Pancreas (tissue), 10 donors: ENCODE results near the gene GPR89B. TPM values are rescaled to one million over a fixed set of nuclear protein-coding genes. Genes with fewer than 3 reads are reported as not detected.

Experiments
- ATAC-seq, 4 donors: fragments of 200-7000 bp; cut with Tn5 transposase; one replicate each; pipeline versions ENCODE4 v1.8.0 to v1.9.1; 2020; ENCODE audit warnings: mild to moderate bottlenecking in 4 of 4, moderate library complexity in 4 of 4
- DNase-seq, 6 donors: peaks; one replicate each; pipeline ENCODE4 v3.0.0-alpha.2; 2020
- FAIRE-seq: peaks from 2 replicates; lab custom pipeline; 2012; peaks lifted over from hg19 to GRCh38; lab: Jason Lieb, UNC
- H3K27ac ChIP-seq, 4 donors: fragments of 200-600 bp; sonication (generic); 1 replicate in 3 of 4; 2 replicates in 1 of 4; pipeline versions ENCODE4 v1.5.0 to v1.8.0; 2020
- H3K27me3 ChIP-seq, 4 donors: fragments of 200-600 bp; one replicate each; pipeline ENCODE4 v1.8.0; 2021
- H3K36me3 ChIP-seq, 3 donors: fragments of 200-600 bp; sonication (generic) in 1 of 3; one replicate each; pipeline versions ENCODE4 v1.5.0 to v1.8.0; 2020 to 2021
- H3K4me1 ChIP-seq, 3 donors: fragments of 200-600 bp; one replicate each; pipeline ENCODE4 v1.8.0; 2021
- H3K4me3 ChIP-seq, 4 donors: fragments of 200-600 bp; sonication (generic) in 2 of 4; one replicate each; pipeline versions ENCODE4 v1.5.0 to v1.8.0; 2020 to 2021
- H3K9me3 ChIP-seq, 4 donors: fragments of 200-600 bp; one replicate each; pipeline ENCODE4 v1.8.0; 2021
- CTCF ChIP-seq, 4 donors: fragments of 200-600 bp; sonication (generic) in 3 of 4; IDR thresholded peaks; one replicate each; pipeline versions ENCODE4 v1.5.0 to v1.8.0; 2021; ENCODE audit warnings: antibody characterized with exemption in 4 of 4
- WGBS, 2 donors: extraction: QIAGEN DNeasy Blood & Tissue Kit; methylation state at CpG; one replicate each; pipeline ENCODE4 v1.1.7; 2013; 5-methylcytosine and 5-hydroxymethylcytosine counted together
- intact Hi-C, 3 donors: fragments of 100-400 bp; cut with DNase I; formaldehyde crosslinking; loops; one replicate each; pipeline versions ENCODE4 v1.11.1 to v1.14.2; 2022
- polyA plus RNA-seq, 2 donors: library from polyadenylated mRNA; stranded (reverse); fragments of 200-250 nt; gene quantifications; one replicate each; pipeline ENCODE4 v1.2.3, GENCODE V29; 2013
- total RNA-seq, 6 donors: library from RNA; stranded (reverse); fragmentation: NEBNext Ultra II Directional in 4 of 6; extraction: Animal tissue kit (Norgen Biotek cat#: 25700) in 4 of 6; gene quantifications; one replicate each; pipeline versions ENCODE4 v1.2.1 to v1.2.4, GENCODE V29; 2021 to 2023
- donor health status: healthy with polysubstance abuse.
- donor health status: DM: no; HTN: no; CAD: no; lungs with moderate emphysema.
- donor health status: DM: no; HTN: no; CAD: no.
- donor health status: control.
- donor health status: control.
- donor health status: Bipolar disorder and iron deficiency.
- donor health status: DM: yes; HTN: yes; CAD: no.
- donor health status: DM: no; HTN: no; CAD: no.
- donor health status: DM: no; HTN: no; CAD: no.
- donor health status: DM: yes; HTN: yes; CAD: no.

The GPR89B gene
- total and polyA plus RNA-seq, 8 donors, result 6.0 to 18.1 (median 8.1) TPM

- ATAC-seq (peak in 2 of 4 donors; percentile 26 to 44), DNase-seq (no peak), FAIRE-seq (no peak)
- intact Hi-C loops, result loop anchor here in 1 of 3 donors (5.0 to 10.0 kb wide), 3 partner anchors 170 to 387 kb away; no protein-coding TSS in a partner anchor
- H3K4me1 ChIP-seq, result no peaks in the 10 kb centered on the region
- no peak for TF ChIP-seq CTCF (IDR thresholded peaks at IDR 0.05)
- H3K36me3 ChIP-seq, result no peaks in the 10 kb centered on the region
- 73 to 80% methylated on average over 5 of the region's 5 CpGs for WGBS, 2 donors
- no peaks in the 10 kb centered on the region for H3K27me3 ChIP-seq
- no peak overlapping the region for H3K4me3 ChIP-seq
- H3K9me3 ChIP-seq, result no peaks in the 10 kb centered on the region
- no peak overlapping the region for H3K27ac ChIP-seq
Measured at GRCh38 chr1:147892216-147892615, 36.0 kb upstream of the GPR89B start.

GRCh38 chr1:147892731-147893214 lies 35.4 kb upstream of the GPR89B start:
- FAIRE-seq, result peak; percentile 84
- intact Hi-C loops, result loop anchor here in 1 of 3 donors (5.0 to 10.0 kb wide), 3 partner anchors 170 to 388 kb away; no protein-coding TSS in a partner anchor
- H3K4me1 ChIP-seq, result no peaks in the 10 kb centered on the region
- WGBS, 2 donors, result 0% methylated on average over 1 of the region's 1 CpG
- H3K36me3 ChIP-seq, result no peaks in the 10 kb centered on the region
- no peak overlapping the region for H3K27ac ChIP-seq
- H3K27me3 ChIP-seq, result no peaks in the 10 kb centered on the region
- peak in 2 of 6 donors; percentile 8 to 37 for DNase-seq
- TF ChIP-seq CTCF (IDR thresholded peaks at IDR 0.05), result peak; percentile 77 to 92 (median 85)
- H3K4me3 ChIP-seq, result no peak overlapping the region
- ATAC-seq, result peak in 3 of 4 donors; percentile 81 to 88 (median 83)
- H3K9me3 ChIP-seq, result no peaks in the 10 kb centered on the region

- no peak for ATAC-seq
- Histone ChIP-seq H3K27me3 (no peaks in the 10 kb centered on the region), H3K4me1 (no peaks in the 10 kb centered on the region), H3K9me3 (no peaks in the 10 kb centered on the region), H3K27ac (no peak overlapping the region), H3K4me3 (no peak overlapping the region), H3K36me3 (no peaks in the 10 kb centered on the region)
- TF ChIP-seq CTCF (IDR thresholded peaks at IDR 0.05), result no peak
- FAIRE-seq, result no peak
- intact Hi-C loops, result loop anchor here in 1 of 3 donors (10.0 kb wide), 2 partner anchors 250 to 390 kb away; no protein-coding TSS in a partner anchor
- DNase-seq, result no peak
- WGBS, 2 donors, result 70 to 74% methylated on average over 4 of the region's 4 CpGs
Measured at GRCh38 chr1:147895123-147895522, 33.1 kb upstream of the GPR89B start.

GRCh38 chr1:147897029-147897752 lies 31.0 kb upstream of the GPR89B start:
- Histone ChIP-seq H3K4me1 (no peaks in the 10 kb centered on the region), H3K4me3 (no peak overlapping the region), H3K36me3 (no peaks in the 10 kb centered on the region), H3K27ac (no peak overlapping the region), H3K27me3 (no peaks in the 10 kb centered on the region), H3K9me3 (no peaks in the 10 kb centered on the region)
- WGBS, 2 donors, result 31 to 37% methylated on average over 8 of the region's 8 CpGs
- FAIRE-seq, result no peak
- ATAC-seq, result peak in 3 of 4 donors; percentile 43 to 53 (median 47)
- DNase-seq, result peak in 2 of 6 donors; percentile 22 to 40
- intact Hi-C loops, result loop anchor here in 1 of 3 donors (10.0 kb wide), 2 partner anchors 252 to 392 kb away; no protein-coding TSS in a partner anchor
- TF ChIP-seq CTCF (IDR thresholded peaks at IDR 0.05), result no peak
